H1 (cell line): ENCODE results near the gene FITM1.

Source experiments
- ASH2L ChIP-seq: fragments of 200-600, 300-600 bp; sonication (generic); IDR thresholded peaks from one replicate; pipeline ENCODE4 v1.7.1; 2017; ENCODE audit warnings: low read length
- CHD2 ChIP-seq: IDR thresholded peaks from 2 replicates; pipeline ENCODE4 v1.6.1; 2012; ENCODE audit warnings: low read length, improper control_type of control experiment
- CTCF ChIP-seq, 3 experiments: IDR thresholded peaks; 1 replicate in 2 of 3; 2 replicates in 1 of 3; pipeline versions ENCODE4 v1.5.1 to v1.6.1; 2011; ENCODE audit warnings: low read length in 3 of 3, mild to moderate bottlenecking in 3 of 3, inconsistent platforms in 2 of 3, low read depth in 1 of 3, moderate library complexity in 1 of 3; ENCODE audit not compliant: insufficient read depth in 1 of 3; ENCODE audit errors: control extremely low read depth in 1 of 3
- EP300 ChIP-seq, 2 experiments: IDR thresholded peaks; 1 replicate in 1 of 2; 2 replicates in 1 of 2; pipeline ENCODE4 v1.6.1; 2011 to 2012; ENCODE audit warnings: low read depth in 2 of 2, low read length in 2 of 2, mild to moderate bottlenecking in 2 of 2, borderline replicate concordance in 1 of 2, inconsistent platforms in 1 of 2, moderate library complexity in 1 of 2
- EZH2 ChIP-seq: fragments of 200-600 bp; sonication (generic); IDR thresholded peaks from 2 replicates; pipeline ENCODE4 v1.7.1; 2012; ENCODE audit warnings: low read depth, mild to moderate bottlenecking, moderate library complexity, low read length, inconsistent platforms; ENCODE audit not compliant: severe bottlenecking
- MAFK ChIP-seq: IDR thresholded peaks from 2 replicates; pipeline ENCODE4 v1.6.1; 2012; ENCODE audit warnings: low read depth, mild to moderate bottlenecking, improper control_type of control experiment, low read length
- MAX ChIP-seq: IDR thresholded peaks from 2 replicates; pipeline ENCODE4 v1.6.1; 2012; ENCODE audit warnings: inconsistent platforms
- NRF1 ChIP-seq: IDR thresholded peaks from 2 replicates; pipeline ENCODE4 v1.6.1; 2011; ENCODE audit warnings: mild to moderate bottlenecking, low read depth, low read length, improper control_type of control experiment
- PHF8 ChIP-seq: fragments of 200-600 bp; sonication (generic); conservative IDR thresholded peaks from 2 replicates; pipeline ENCODE4 v1.7.1; 2012; ENCODE audit warnings: low read depth, mild to moderate bottlenecking, inconsistent platforms, low read length, moderate library complexity
- RXRA ChIP-seq: IDR thresholded peaks from 2 replicates; pipeline ENCODE4 v1.6.1; 2011; ENCODE audit warnings: low read depth, mild to moderate bottlenecking, low read length, moderate library complexity; ENCODE audit not compliant: insufficient read depth
- SUZ12 ChIP-seq: fragments of 200-600 bp; sonication (generic); IDR thresholded peaks from 2 replicates; pipeline ENCODE4 v1.6.1; 2012; ENCODE audit warnings: mild to moderate bottlenecking, inconsistent platforms, low read length, moderate library complexity, mixed read lengths
- TAF1 ChIP-seq: IDR thresholded peaks from 2 replicates; pipeline ENCODE4 v1.6.1; 2011; ENCODE audit warnings: mild to moderate bottlenecking, low read depth, low read length
- TCF12 ChIP-seq: IDR thresholded peaks from 2 replicates; pipeline ENCODE4 v1.6.1; 2011; ENCODE audit warnings: low read depth, mild to moderate bottlenecking, low read length

DNA sequence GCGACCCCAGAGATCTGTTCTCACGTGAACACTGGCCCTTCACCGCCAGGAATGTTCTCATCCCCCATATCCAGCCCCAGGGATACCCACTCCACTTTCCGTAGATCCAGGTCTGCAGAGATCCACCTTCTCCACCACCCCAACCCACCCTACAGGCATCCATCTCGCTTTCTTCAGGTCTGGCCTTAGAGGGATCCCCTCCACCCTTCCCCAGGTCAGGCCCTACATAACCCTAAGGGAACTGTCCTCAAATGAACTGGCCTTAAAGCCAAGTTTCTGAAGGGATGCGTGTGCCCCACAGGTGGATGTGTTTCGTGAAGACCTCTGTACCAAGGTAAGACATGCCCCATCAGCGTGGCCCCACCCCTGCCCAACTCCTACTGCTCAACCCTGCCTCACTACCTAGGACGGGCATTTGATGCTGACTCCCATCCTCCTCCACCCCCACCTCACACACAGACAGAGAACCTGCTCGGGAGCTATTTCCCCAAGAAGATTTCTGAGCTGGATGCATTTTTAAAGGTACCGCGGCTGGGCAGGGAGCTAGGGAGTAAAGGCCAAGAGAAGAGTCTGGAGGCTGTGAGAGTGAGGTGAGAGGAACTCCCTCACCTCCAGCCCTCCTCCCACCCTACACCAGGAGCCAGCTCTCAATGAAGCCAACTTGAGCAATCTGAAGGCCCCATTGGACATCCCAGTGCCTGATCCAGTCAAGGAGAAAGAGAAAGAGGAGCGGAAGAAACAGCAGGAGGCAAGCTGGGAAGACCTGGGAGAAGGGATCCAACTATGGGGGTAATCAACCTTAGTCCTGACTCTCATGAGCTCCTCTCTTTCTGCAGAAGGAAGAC lies 6.4 kb downstream of the FITM1 start:
- TF ChIP-seq EP300 (IDR thresholded peaks at IDR 0.05; ENCODE audit: borderline replicate concordance in 1 of 2, low read depth in 2 of 2, low read length in 2 of 2) (no peak), TAF1 (no peak), RXRA (no peak), SUZ12 (no peak), CTCF (IDR thresholded peaks at IDR 0.05; ENCODE audit: control extremely low read depth in 1 of 3, insufficient read depth in 1 of 3, low read depth in 1 of 3, low read length in 3 of 3) (no peak), EZH2 (no peak), MAX (no peak), TCF12 (no peak), PHF8 (no peak), CHD2 (no peak), MAFK (no peak), NRF1 (no peak), ASH2L (no peak)
